ENCODE measurements around the gene MBTPS1. TPM values are rescaled to one million over a fixed set of nuclear protein-coding genes. Genes with fewer than 3 reads are reported as not detected.

MBTPS1 gene
- total and polyA plus RNA-seq, 9 donors: 73.8 to 122 (median 90.3) TPM

DNA sequence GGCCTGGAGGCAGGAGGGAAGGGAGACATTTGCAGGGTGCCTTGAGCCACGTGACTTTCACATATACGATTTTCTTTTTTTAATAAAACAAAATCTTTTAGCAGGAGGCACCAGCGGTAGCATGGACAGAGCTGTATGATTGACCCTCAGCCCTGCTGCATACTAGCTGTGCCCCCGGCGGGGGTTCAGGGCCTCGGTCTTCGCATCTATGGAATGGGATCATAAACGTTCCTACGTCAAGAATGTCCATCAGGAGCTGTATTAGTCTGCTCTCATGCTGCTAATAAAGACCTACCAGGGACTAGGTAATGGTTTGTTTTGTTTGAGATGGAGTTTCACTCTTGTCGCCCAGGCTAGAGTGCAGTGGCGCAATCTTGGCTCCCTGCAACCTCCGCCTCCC is 101.3 kb downstream of the MBTPS1 start:
- WGBS, 3 donors: 79 to 87% (median 80%) methylated on average over 12 of the region's 12 CpGs
- Histone ChIP-seq H3K4me1 (ENCODE audit: insufficient read depth) (no peaks in the 10 kb centered on the region), H3K36me3 (no peaks in the 10 kb centered on the region), H3K9me3 (no peaks in the 10 kb centered on the region), H3K4me3 (no peak overlapping the region), H3K27me3 (no peaks in the 10 kb centered on the region), H3K27ac (no peak overlapping the region)
- no peak for DNase-seq
- TF ChIP-seq, protein P1, sequence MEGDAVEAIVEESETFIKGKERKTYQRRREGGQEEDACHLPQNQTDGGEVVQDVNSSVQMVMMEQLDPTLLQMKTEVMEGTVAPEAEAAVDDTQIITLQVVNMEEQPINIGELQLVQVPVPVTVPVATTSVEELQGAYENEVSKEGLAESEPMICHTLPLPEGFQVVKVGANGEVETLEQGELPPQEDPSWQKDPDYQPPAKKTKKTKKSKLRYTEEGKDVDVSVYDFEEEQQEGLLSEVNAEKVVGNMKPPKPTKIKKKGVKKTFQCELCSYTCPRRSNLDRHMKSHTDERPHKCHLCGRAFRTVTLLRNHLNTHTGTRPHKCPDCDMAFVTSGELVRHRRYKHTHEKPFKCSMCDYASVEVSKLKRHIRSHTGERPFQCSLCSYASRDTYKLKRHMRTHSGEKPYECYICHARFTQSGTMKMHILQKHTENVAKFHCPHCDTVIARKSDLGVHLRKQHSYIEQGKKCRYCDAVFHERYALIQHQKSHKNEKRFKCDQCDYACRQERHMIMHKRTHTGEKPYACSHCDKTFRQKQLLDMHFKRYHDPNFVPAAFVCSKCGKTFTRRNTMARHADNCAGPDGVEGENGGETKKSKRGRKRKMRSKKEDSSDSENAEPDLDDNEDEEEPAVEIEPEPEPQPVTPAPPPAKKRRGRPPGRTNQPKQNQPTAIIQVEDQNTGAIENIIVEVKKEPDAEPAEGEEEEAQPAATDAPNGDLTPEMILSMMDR (IDR thresholded peaks at IDR 0.05): no peak
- TF ChIP-seq POLR2A (IDR thresholded peaks at IDR 0.05) (no peak), EP300 (IDR thresholded peaks at IDR 0.05) (no peak)
- intact Hi-C loops (cut with DNase I): no loop called here

DNA sequence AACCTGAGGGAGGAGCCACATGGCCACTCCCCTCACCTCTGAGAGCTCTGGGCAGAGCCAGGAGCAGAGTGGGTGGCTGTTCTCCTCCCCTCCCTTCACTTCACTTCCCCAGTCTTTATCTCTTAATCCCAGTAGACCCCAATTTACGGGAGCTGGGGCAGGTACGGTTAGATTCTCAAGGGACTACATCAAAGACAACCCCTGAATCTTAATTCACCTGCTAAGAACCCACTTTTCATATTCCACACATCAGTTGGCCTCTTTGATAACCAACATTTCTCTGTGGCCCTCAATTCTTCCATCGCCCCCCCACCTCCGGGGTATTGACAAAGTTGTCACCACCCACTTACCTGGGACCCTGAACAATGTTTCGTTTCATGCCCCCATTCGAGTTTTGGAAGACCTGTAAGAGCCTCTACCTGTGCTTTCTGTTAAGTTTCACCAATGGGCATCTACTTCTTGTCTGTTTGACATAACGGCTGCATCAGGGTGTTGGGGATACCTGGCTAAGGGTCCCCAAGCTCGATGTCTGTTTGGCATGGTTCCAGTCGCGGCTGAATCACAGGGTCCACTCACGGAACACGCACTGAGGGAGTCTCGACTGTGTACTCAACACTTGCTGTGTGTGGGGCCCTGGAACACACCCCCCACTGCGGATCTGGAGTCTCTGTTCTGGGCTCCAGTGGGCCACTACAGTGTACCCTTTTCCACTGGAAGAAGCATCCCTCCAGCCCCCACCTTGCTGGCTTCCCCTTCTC is 102.0 kb downstream of the MBTPS1 start:
- DNase-seq: no peak
- TF ChIP-seq EP300 (IDR thresholded peaks at IDR 0.05) (no peak), POLR2A (IDR thresholded peaks at IDR 0.05) (no peak)
- TF ChIP-seq, protein P1 (IDR thresholded peaks at IDR 0.05): no peak
- Histone ChIP-seq H3K9me3 (no peaks in the 10 kb centered on the region), H3K27ac (no peak overlapping the region), H3K4me1 (ENCODE audit: insufficient read depth) (no peaks in the 10 kb centered on the region), H3K4me3 (no peak overlapping the region), H3K36me3 (no peaks in the 10 kb centered on the region), H3K27me3 (no peaks in the 10 kb centered on the region)
- intact Hi-C loops (cut with DNase I): no loop called here
- WGBS, 3 donors: 68 to 72% (median 70%) methylated on average over 14 of the region's 14 CpGs

DNA sequence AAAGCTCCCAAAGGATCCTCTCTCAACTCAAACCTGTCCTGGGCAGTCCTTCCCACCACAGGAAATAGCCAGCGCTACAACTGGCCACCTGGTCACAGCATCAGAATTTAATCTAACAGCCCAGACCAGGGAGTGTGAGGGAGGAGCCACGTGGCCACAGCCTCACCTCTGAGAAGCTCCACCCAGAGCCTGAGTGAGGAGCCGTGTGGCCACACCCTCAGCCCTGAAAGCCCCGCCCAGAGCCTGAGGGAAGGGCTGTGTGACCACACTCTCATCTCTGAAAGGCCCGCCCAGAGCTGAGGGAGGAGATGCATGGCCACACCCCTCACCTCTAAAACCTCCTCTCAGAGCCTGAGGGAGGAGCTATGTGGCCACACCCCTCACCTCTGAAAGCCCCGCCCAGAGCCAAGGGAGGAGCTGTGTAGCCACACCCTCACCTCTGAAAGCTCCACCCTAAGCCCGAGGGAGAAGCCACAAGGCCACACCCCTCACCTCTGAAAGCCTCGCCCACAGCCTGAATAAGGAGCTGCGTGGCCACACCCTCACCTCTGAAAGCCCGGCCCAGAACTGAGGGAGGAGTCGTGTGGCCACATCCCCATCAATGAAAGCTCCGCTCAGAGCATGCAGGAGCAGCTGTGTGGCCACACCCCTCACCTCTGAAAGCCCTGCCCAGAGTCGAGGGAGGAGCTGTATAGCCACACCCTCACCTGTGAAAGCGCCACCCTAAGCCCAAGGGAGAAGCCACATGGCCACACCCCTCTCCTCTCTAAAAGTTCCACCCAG is 102.8 kb downstream of the MBTPS1 start:
- intact Hi-C loops (cut with DNase I): no loop called here
- no peaks in the 10 kb centered on the region for H3K36me3 ChIP-seq
- H3K27ac ChIP-seq: no peak overlapping the region
- TF ChIP-seq POLR2A (IDR thresholded peaks at IDR 0.05) (no peak), EP300 (IDR thresholded peaks at IDR 0.05) (no peak)
- TF ChIP-seq, protein P1 (IDR thresholded peaks at IDR 0.05): no peak
- no peaks in the 10 kb centered on the region for H3K4me1 ChIP-seq (ENCODE audit: insufficient read depth)
- 14 to 19% (median 18%) methylated on average over 14 of the region's 14 CpGs for WGBS, 3 donors
- H3K27me3 ChIP-seq: no peaks in the 10 kb centered on the region
- H3K9me3 ChIP-seq: no peaks in the 10 kb centered on the region
- no peak overlapping the region for H3K4me3 ChIP-seq
- DNase-seq: no peak

DNA sequence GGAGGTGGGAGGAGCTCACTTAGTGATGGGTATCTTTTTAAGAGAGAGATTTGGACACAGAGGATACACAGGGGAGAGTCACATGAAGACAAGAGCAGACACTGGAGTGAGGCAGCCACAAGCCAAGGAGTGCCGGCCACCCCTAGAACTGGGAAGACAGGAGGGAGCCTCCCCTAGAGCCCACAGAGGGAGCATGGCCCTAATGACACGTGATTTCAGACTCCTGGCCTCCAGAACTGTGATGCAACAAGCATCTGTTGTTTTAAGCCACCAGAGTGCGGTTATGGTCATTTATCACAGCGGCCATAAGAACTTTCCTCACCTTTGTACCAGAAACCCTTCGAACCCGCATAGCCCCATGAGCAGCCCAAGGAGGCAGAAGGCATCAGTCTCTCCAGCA is 107.5 kb downstream of the MBTPS1 start:
- H3K27me3 ChIP-seq: no peaks in the 10 kb centered on the region
- intact Hi-C loops (cut with DNase I): no loop called here
- H3K4me1 ChIP-seq (ENCODE audit: insufficient read depth): no peaks in the 10 kb centered on the region
- H3K27ac ChIP-seq: no peak overlapping the region
- DNase-seq: no peak
- TF ChIP-seq, protein P1 (IDR thresholded peaks at IDR 0.05): no peak
- TF ChIP-seq EP300 (IDR thresholded peaks at IDR 0.05): no peak
- TF ChIP-seq POLR2A (IDR thresholded peaks at IDR 0.05): no peak
- H3K4me3 ChIP-seq: no peak overlapping the region
- 87 to 92% (median 91%) methylated on average over 6 of the region's 6 CpGs for WGBS, 3 donors
- no peaks in the 10 kb centered on the region for H3K36me3 ChIP-seq
- no peaks in the 10 kb centered on the region for H3K9me3 ChIP-seq

Data from ovary (tissue), 9 donors.